HepG2 (cell line): ENCODE data around the gene HIVEP2. TPM values are rescaled to one million over a fixed set of nuclear protein-coding genes. Genes with fewer than 3 reads are reported as not detected.

Experiments
- AGO1 ChIP-seq: fragments of 200-400 bp; formaldehyde crosslinking; IDR thresholded peaks from 2 replicates; pipeline ENCODE4 v1.6.1; 2017; ENCODE audit warnings: mild to moderate bottlenecking, low read depth, low read length, moderate library complexity; ENCODE audit not compliant: poor library complexity, severe bottlenecking
- GABPA ChIP-seq, 2 experiments: IDR thresholded peaks; 2 replicates each; pipeline ENCODE4 v1.6.1; 2011 to 2016; ENCODE audit warnings: low read depth in 2 of 2, low read length in 1 of 2, missing biosample characterization in 1 of 2, missing genetic modification characterization in 1 of 2
- GTF2F1 ChIP-seq: fragments of 150-350 bp; IDR thresholded peaks from 2 replicates; pipeline ENCODE4 v1.6.1; 2014; ENCODE audit warnings: low read length
- HES4 ChIP-seq: sonication (generic); formaldehyde crosslinking; IDR thresholded peaks from 2 replicates; pipeline ENCODE4 v1.9.0; 2021; ENCODE audit warnings: mild to moderate bottlenecking, missing genetic modification reagents, borderline replicate concordance
- HOXD1 ChIP-seq: sonication (generic); formaldehyde crosslinking; IDR thresholded peaks from 2 replicates; pipeline ENCODE4 v1.5.0; 2020; ENCODE audit warnings: missing genetic modification reagents
- NAIF1 ChIP-seq: sonication (generic); formaldehyde crosslinking; IDR thresholded peaks from 2 replicates; pipeline ENCODE4 v1.5.0; 2020; ENCODE audit warnings: mild to moderate bottlenecking, missing genetic modification reagents, borderline replicate concordance
- RCOR2 ChIP-seq: IDR thresholded peaks from 2 replicates; pipeline ENCODE4 v1.6.1; 2016; ENCODE audit warnings: missing biosample characterization, missing genetic modification reagents
- RFXAP ChIP-seq: sonication (generic); formaldehyde crosslinking; IDR thresholded peaks from 2 replicates; pipeline ENCODE4 v1.4.0; 2020; ENCODE audit warnings: missing genetic modification reagents, borderline replicate concordance
- SMAD9 ChIP-seq: sonication (generic); formaldehyde crosslinking; IDR thresholded peaks from 2 replicates; pipeline ENCODE4 v1.5.1; 2020; ENCODE audit warnings: mild to moderate bottlenecking, missing genetic modification reagents
- XRCC5 ChIP-seq: fragments of 200-400 bp; formaldehyde crosslinking; optimal IDR thresholded peaks from 2 replicates; pipeline ENCODE3; 2017; ENCODE audit warnings: mild to moderate bottlenecking, low read length
- ZMAT3 ChIP-seq: sonication (generic); formaldehyde crosslinking; conservative IDR thresholded peaks from 2 replicates; pipeline ENCODE4 v1.7.0; 2021; ENCODE audit warnings: missing genetic modification reagents
- ZNF160 ChIP-seq: sonication (generic); formaldehyde crosslinking; IDR thresholded peaks from 2 replicates; pipeline ENCODE4 v1.8.0; 2022; ENCODE audit warnings: mild to moderate bottlenecking, inconsistent platforms, missing genetic modification reagents
- ZNF230 ChIP-seq: sonication (generic); formaldehyde crosslinking; IDR thresholded peaks from 2 replicates; pipeline ENCODE4 v1.4.0; 2020; ENCODE audit warnings: mild to moderate bottlenecking, missing genetic modification reagents
- ZNF234 ChIP-seq: sonication (generic); formaldehyde crosslinking; conservative IDR thresholded peaks from 2 replicates; pipeline ENCODE4 v1.5.1; 2020; ENCODE audit warnings: mild to moderate bottlenecking, missing genetic modification reagents
- ZNF460 ChIP-seq: sonication (generic); formaldehyde crosslinking; IDR thresholded peaks from 2 replicates; pipeline ENCODE4 v1.5.1; 2020; ENCODE audit warnings: missing genetic modification reagents, mild to moderate bottlenecking, borderline replicate concordance
- ZNF670 ChIP-seq: sonication (generic); formaldehyde crosslinking; IDR thresholded peaks from 2 replicates; pipeline ENCODE4 v1.8.0; 2022; ENCODE audit warnings: mild to moderate bottlenecking, missing genetic modification reagents, borderline replicate concordance
- ZNF713 ChIP-seq: sonication (generic); formaldehyde crosslinking; IDR thresholded peaks from 2 replicates; pipeline ENCODE4 v1.4.0; 2020; ENCODE audit warnings: mild to moderate bottlenecking, missing genetic modification reagents
- polyA plus RNA-seq, 8 experiments: library from polyadenylated mRNA; depleted of rRNA in 3 of 8; stranded (reverse) in 7 of 8; unstranded in 1 of 8; fragments of >200 nt; fragmentation: Illumina TruSeq in 4 of 8; extraction: Trizol in 4 of 8; gene quantifications; 2 replicates each; pipeline versions ENCODE4 v1.2.1 to v1.2.3, GENCODE V29; 2011 to 2016; ENCODE audit warnings: low read depth in 4 of 8, missing spikeins in 1 of 8, mixed read lengths in 1 of 8; ENCODE audit not compliant: insufficient read depth in 1 of 8
- total RNA-seq, 5 experiments: library from RNA; depleted of rRNA; stranded (reverse); fragments of >200 nt; fragmentation: Illumina TruSeq; extraction: Trizol; gene quantifications; 2 replicates each; pipeline ENCODE4 v1.2.3, GENCODE V29; 2016; ENCODE audit warnings: low read depth in 1 of 5
- TF ChIP-seq, protein P1 (sequence below): IDR thresholded peaks from 2 replicates; pipeline ENCODE4 v1.6.1; 2016; ENCODE audit warnings: missing biosample characterization, missing genetic modification reagents, low read depth
- TF ChIP-seq, protein P2 (sequence below): fragments of 450-650 bp; IDR thresholded peaks from 2 replicates; pipeline ENCODE4 v1.6.1; 2016
- TF ChIP-seq, protein P3 (sequence below): sonication (generic); formaldehyde crosslinking; IDR thresholded peaks from 2 replicates; pipeline ENCODE4 v1.5.1; 2020; ENCODE audit warnings: mild to moderate bottlenecking, missing genetic modification reagents, borderline replicate concordance

HIVEP2 gene
- total and polyA plus RNA-seq, 2 of the 13 experiments (the other 11 are each of a cell fraction or from before 2014, with no cell fraction given), result 3.4 to 12.9 TPM

- TF ChIP-seq NAIF1 (CRISPR knock-in tag), result peak; percentile 71; the same call in 1 of the 2 replicates
- TF ChIP-seq GABPA (IDR thresholded peaks at IDR 0.05; ENCODE audit: low read depth, low read length), result 0 out of 2 replicates have a peak, but pooled peaks have one; percentile 25
- TF ChIP-seq GABPA (CRISPR knock-in tag; IDR thresholded peaks at IDR 0.05; ENCODE audit: low read depth), result peak; percentile 65; the same call in 1 of the 2 replicates
- no peak for TF ChIP-seq ZNF234 (CRISPR knock-in tag)
- peak; percentile 58; the same call in 1 of the 2 replicates for TF ChIP-seq SMAD9 (CRISPR knock-in tag)
- TF ChIP-seq GTF2F1, result 0 out of 2 replicates have a peak, but pooled peaks have one; percentile 26
- TF ChIP-seq XRCC5, result peak; percentile 33
- TF ChIP-seq HOXD1 (CRISPR knock-in tag), result peak; percentile 47; the same call in 1 of the 2 replicates
- TF ChIP-seq HES4 (CRISPR knock-in tag), result no peak; the same call in 1 of the 2 replicates
- TF ChIP-seq ZNF460 (CRISPR knock-in tag), result no peak; the same call in 1 of the 2 replicates
- TF ChIP-seq, protein P1, sequence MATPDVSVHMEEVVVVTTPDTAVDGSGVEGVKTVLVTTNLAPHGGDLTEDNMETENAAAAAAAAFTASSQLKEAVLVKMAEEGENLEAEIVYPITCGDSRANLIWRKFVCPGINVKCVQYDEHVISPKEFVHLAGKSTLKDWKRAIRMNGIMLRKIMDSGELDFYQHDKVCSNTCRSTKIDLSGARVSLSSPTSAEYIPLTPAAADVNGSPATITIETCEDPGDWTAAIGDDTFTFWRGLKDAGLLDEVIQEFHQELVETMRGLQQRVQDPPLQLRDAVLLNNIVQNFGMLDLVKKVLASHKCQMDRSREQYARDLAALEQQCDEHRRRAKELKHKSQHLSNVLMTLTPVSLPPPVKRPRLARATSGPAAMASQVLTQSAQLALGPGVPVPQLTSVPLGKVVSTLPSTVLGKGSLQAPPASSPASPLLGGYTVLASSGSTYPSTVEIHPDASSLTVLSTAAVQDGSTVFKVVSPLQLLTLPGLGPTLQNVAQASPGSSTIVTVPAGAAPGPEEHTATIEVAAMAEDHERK, result no peak; the same call in 1 of the 2 replicates
- TF ChIP-seq RFXAP (CRISPR knock-in tag), result no peak
- TF ChIP-seq RCOR2 (CRISPR knock-in tag), result no peak
- no peak for TF ChIP-seq ZNF670 (CRISPR knock-in tag)
- peak; percentile 81; the same call in 1 of the 2 replicates for TF ChIP-seq ZMAT3 (CRISPR knock-in tag)
- TF ChIP-seq, protein P2, sequence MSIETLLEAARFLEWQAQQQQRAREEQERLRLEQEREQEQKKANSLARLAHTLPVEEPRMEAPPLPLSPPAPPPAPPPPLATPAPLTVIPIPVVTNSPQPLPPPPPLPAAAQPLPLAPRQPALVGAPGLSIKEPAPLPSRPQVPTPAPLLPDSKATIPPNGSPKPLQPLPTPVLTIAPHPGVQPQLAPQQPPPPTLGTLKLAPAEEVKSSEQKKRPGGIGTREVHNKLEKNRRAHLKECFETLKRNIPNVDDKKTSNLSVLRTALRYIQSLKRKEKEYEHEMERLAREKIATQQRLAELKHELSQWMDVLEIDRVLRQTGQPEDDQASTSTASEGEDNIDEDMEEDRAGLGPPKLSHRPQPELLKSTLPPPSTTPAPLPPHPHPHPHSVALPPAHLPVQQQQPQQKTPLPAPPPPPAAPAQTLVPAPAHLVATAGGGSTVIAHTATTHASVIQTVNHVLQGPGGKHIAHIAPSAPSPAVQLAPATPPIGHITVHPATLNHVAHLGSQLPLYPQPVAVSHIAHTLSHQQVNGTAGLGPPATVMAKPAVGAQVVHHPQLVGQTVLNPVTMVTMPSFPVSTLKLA, result 0 out of 2 replicates have a peak, but pooled peaks have one; percentile 13
- TF ChIP-seq, protein P3, sequence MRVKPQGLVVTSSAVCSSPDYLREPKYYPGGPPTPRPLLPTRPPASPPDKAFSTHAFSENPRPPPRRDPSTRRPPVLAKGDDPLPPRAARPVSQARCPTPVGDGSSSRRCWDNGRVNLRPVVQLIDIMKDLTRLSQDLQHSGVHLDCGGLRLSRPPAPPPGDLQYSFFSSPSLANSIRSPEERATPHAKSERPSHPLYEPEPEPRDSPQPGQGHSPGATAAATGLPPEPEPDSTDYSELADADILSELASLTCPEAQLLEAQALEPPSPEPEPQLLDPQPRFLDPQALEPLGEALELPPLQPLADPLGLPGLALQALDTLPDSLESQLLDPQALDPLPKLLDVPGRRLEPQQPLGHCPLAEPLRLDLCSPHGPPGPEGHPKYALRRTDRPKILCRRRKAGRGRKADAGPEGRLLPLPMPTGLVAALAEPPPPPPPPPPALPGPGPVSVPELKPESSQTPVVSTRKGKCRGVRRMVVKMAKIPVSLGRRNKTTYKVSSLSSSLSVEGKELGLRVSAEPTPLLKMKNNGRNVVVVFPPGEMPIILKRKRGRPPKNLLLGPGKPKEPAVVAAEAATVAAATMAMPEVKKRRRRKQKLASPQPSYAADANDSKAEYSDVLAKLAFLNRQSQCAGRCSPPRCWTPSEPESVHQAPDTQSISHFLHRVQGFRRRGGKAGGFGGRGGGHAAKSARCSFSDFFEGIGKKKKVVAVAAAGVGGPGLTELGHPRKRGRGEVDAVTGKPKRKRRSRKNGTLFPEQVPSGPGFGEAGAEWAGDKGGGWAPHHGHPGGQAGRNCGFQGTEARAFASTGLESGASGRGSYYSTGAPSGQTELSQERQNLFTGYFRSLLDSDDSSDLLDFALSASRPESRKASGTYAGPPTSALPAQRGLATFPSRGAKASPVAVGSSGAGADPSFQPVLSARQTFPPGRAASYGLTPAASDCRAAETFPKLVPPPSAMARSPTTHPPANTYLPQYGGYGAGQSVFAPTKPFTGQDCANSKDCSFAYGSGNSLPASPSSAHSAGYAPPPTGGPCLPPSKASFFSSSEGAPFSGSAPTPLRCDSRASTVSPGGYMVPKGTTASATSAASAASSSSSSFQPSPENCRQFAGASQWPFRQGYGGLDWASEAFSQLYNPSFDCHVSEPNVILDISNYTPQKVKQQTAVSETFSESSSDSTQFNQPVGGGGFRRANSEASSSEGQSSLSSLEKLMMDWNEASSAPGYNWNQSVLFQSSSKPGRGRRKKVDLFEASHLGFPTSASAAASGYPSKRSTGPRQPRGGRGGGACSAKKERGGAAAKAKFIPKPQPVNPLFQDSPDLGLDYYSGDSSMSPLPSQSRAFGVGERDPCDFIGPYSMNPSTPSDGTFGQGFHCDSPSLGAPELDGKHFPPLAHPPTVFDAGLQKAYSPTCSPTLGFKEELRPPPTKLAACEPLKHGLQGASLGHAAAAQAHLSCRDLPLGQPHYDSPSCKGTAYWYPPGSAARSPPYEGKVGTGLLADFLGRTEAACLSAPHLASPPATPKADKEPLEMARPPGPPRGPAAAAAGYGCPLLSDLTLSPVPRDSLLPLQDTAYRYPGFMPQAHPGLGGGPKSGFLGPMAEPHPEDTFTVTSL, result peak; percentile 42; the same call in 1 of the 2 replicates
- TF ChIP-seq AGO1, result no peak
- TF ChIP-seq ZNF160 (CRISPR knock-in tag), result no peak
- no peak for TF ChIP-seq ZNF713 (CRISPR knock-in tag)
- TF ChIP-seq ZNF230 (CRISPR knock-in tag), result peak; percentile 70; the same call in 1 of the 2 replicates
These were observed 590 bp downstream of the HIVEP2 start (continued) for GRCh38 chr6:142944124-142945048.
